ENCODE measurements around the gene KIF13A.
"Not testable (repeated sequence)": the region's sequence is repeated elsewhere in the genome, so short reads cannot be mapped to it uniquely, and the experiment has no call there.

Gene KIF13A

DNA sequence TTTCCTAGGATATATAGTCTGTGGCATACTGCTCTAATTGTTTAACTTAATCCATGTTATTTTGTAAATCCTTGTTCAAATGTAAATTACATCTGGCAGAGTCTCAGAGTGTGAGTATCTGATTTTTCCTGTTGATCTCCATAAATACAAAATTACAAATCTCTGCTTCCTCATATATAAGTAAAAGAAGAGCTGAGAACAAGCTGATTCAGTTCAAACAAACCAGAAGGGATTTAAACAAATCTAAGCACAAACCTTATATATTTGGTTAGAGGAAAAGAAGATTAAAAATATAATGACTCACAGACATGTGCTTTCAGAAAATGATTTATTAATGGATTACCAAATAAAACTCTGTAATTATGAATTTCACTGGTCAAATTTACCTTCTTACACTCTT lies 37.3 kb downstream of the KIF13A start:
- Histone ChIP-seq H2AFZ (ENCODE audit: low read length) (no peak overlapping the region), H3K9me2 (replicated peaks; ENCODE audit: insufficient read depth, low read length) (no peaks in the 10 kb centered on the region), H3K9ac (ENCODE audit: low read length) (no peak overlapping the region), H4K20me1 (ENCODE audit: insufficient read depth, low read length) (no peaks in the 10 kb centered on the region), H3K4me1 (ENCODE audit: low read length) (no peaks in the 10 kb centered on the region), H3F3A (ENCODE audit: insufficient read depth, low read length) (no peaks in the 10 kb centered on the region), H3K4me3 (ENCODE audit: low read length) (no peak overlapping the region), H3K79me2 (ENCODE audit: low read length) (no peaks in the 10 kb centered on the region), H3K27me3 (replicated peaks; ENCODE audit: insufficient read depth, low read length) (no peaks in the 10 kb centered on the region), H3K4me2 (ENCODE audit: low read depth, low read length) (no peak overlapping the region), H3K36me3 (replicated peaks; ENCODE audit: insufficient read depth, low read length) (no peaks in the 10 kb centered on the region), H3K9me3 (replicated peaks; ENCODE audit: insufficient read depth, low read length) (no peaks in the 10 kb centered on the region), H3K27ac (ENCODE audit: low read length) (no peak overlapping the region)
- TF ChIP-seq EZH2phosphoT487 (IDR thresholded peaks at IDR 0.05; ENCODE audit: low read length) (no peak), EZH2 (optimal IDR thresholded peaks at IDR 0.05; ENCODE audit: low read depth, low read length) (no peak)
- TF ChIP-seq, protein P1, sequence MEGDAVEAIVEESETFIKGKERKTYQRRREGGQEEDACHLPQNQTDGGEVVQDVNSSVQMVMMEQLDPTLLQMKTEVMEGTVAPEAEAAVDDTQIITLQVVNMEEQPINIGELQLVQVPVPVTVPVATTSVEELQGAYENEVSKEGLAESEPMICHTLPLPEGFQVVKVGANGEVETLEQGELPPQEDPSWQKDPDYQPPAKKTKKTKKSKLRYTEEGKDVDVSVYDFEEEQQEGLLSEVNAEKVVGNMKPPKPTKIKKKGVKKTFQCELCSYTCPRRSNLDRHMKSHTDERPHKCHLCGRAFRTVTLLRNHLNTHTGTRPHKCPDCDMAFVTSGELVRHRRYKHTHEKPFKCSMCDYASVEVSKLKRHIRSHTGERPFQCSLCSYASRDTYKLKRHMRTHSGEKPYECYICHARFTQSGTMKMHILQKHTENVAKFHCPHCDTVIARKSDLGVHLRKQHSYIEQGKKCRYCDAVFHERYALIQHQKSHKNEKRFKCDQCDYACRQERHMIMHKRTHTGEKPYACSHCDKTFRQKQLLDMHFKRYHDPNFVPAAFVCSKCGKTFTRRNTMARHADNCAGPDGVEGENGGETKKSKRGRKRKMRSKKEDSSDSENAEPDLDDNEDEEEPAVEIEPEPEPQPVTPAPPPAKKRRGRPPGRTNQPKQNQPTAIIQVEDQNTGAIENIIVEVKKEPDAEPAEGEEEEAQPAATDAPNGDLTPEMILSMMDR (IDR thresholded peaks at IDR 0.05; ENCODE audit: low read length) = no peak
- no peak for DNase-seq

DNA sequence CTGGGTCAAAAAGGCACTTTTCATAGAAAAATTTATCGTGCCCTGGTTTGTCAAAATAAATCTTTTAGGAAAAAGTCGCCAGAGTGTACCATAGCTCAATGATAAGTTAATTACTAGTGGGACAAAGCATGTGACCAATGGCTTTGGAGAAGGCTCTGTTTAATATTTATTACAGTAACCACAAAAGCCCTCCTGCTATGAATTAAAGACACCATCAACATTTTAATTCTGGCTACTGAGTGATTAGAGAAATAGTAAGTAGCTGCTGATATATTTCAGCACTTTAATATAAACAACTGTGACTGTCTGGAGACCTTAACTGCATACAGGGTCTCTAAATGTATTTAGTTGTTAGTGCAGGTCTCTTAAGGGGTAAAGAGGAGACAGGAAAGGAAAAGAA lies 38.3 kb downstream of the KIF13A start:
- no peaks in the 10 kb centered on the region for H3K4me1 ChIP-seq (ENCODE audit: low read length)
- no peak overlapping the region for H3K27ac ChIP-seq (ENCODE audit: low read length)
- no peaks in the 10 kb centered on the region for H3K9me2 ChIP-seq (replicated peaks; ENCODE audit: insufficient read depth, low read length)
- no peak overlapping the region for H2AFZ ChIP-seq (ENCODE audit: low read length)
- no peaks in the 10 kb centered on the region for H3K9me3 ChIP-seq (replicated peaks; ENCODE audit: insufficient read depth, low read length)
- H3F3A ChIP-seq (ENCODE audit: insufficient read depth, low read length) = no peaks in the 10 kb centered on the region
- H3K9ac ChIP-seq (ENCODE audit: low read length) = no peak overlapping the region
- no peaks in the 10 kb centered on the region for H4K20me1 ChIP-seq (ENCODE audit: insufficient read depth, low read length)
- H3K27me3 ChIP-seq (replicated peaks; ENCODE audit: insufficient read depth, low read length) = no peaks in the 10 kb centered on the region
- H3K79me2 ChIP-seq (ENCODE audit: low read length) = no peaks in the 10 kb centered on the region
- TF ChIP-seq EZH2phosphoT487 (IDR thresholded peaks at IDR 0.05; ENCODE audit: low read length) (no peak), EZH2 (optimal IDR thresholded peaks at IDR 0.05; ENCODE audit: low read depth, low read length) (no peak)
- TF ChIP-seq, protein P1 (IDR thresholded peaks at IDR 0.05; ENCODE audit: low read length) = no peak
- H3K36me3 ChIP-seq (replicated peaks; ENCODE audit: insufficient read depth, low read length) = no peaks in the 10 kb centered on the region
- H3K4me3 ChIP-seq (ENCODE audit: low read length) = no peak overlapping the region
- DNase-seq = no peak
- H3K4me2 ChIP-seq (ENCODE audit: low read depth, low read length) = no peak overlapping the region

DNA sequence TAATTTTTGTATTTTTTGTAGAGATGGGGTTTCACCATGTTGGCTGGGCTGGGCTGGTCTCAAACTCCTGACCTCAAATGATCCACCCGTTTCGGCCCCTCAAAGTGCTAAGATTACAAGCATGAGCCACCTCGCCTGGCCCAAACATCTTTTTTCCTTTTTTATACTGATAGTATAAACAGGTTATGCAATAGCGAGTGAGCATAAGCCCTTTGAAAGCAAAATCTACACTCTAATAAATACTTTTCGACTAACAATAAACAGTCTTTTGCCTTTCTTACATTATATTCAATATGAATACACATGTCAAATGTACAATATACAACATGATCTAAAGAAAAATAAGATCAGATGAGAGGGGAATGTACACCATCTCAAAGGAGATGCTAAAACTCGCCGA lies 38.7 kb downstream of the KIF13A start:
- H3K27me3 ChIP-seq (replicated peaks; ENCODE audit: insufficient read depth, low read length) = no peaks in the 10 kb centered on the region
- no peak overlapping the region for H2AFZ ChIP-seq (ENCODE audit: low read length)
- H3K9ac ChIP-seq (ENCODE audit: low read length) = no peak overlapping the region
- H3K27ac ChIP-seq (ENCODE audit: low read length) = no peak overlapping the region
- no peaks in the 10 kb centered on the region for H3K9me3 ChIP-seq (replicated peaks; ENCODE audit: insufficient read depth, low read length)
- H3K4me2 ChIP-seq (ENCODE audit: low read depth, low read length) = no peak overlapping the region
- TF ChIP-seq EZH2 (optimal IDR thresholded peaks at IDR 0.05; ENCODE audit: low read depth, low read length) (no peak), EZH2phosphoT487 (IDR thresholded peaks at IDR 0.05; ENCODE audit: low read length) (no peak)
- TF ChIP-seq, protein P1 (IDR thresholded peaks at IDR 0.05; ENCODE audit: low read length) = no peak
- H3K79me2 ChIP-seq (ENCODE audit: low read length) = no peaks in the 10 kb centered on the region
- no peaks in the 10 kb centered on the region for H3K36me3 ChIP-seq (replicated peaks; ENCODE audit: insufficient read depth, low read length)
- H3K9me2 ChIP-seq (replicated peaks; ENCODE audit: insufficient read depth, low read length) = no peaks in the 10 kb centered on the region
- H3F3A ChIP-seq (ENCODE audit: insufficient read depth, low read length) = no peaks in the 10 kb centered on the region
- H4K20me1 ChIP-seq (ENCODE audit: insufficient read depth, low read length) = no peaks in the 10 kb centered on the region
- H3K4me3 ChIP-seq (ENCODE audit: low read length) = no peak overlapping the region
- no peak for DNase-seq
- no peaks in the 10 kb centered on the region for H3K4me1 ChIP-seq (ENCODE audit: low read length)

DNA sequence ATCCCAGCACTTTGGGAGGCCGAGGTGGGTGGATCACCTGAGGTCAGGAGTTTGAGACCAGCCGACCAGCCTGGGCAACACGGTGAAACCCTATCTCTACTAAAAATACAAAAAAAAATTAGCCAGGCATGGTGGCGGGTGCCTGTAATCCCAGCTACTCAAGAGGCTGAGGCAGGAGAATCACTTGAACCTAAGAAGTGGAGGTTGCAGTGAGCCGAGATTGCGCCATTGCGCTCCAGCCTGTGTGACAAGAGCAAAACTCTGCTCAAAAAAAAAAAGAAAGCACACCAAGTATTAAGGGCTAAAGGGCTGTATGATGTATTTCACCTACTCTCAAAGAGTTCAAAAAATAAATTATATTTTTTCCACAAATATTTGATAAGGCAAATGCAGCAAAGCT lies 39.9 kb downstream of the KIF13A start:
- DNase-seq; H3K27me3 ChIP-seq (replicated peaks; ENCODE audit: insufficient read depth, low read length): not testable (repeated sequence)

More for the DNA sequence above, 39.9 kb downstream of the KIF13A start:
- H4K20me1 ChIP-seq (ENCODE audit: insufficient read depth, low read length); H3K4me1 ChIP-seq (ENCODE audit: low read length); H3K4me3 ChIP-seq (ENCODE audit: low read length); H3K9ac ChIP-seq (ENCODE audit: low read length); H3K9me3 ChIP-seq (replicated peaks; ENCODE audit: insufficient read depth, low read length); H3K4me2 ChIP-seq (ENCODE audit: low read depth, low read length); H3K36me3 ChIP-seq (replicated peaks; ENCODE audit: insufficient read depth, low read length); H2AFZ ChIP-seq (ENCODE audit: low read length); H3K9me2 ChIP-seq (replicated peaks; ENCODE audit: insufficient read depth, low read length); H3K79me2 ChIP-seq (ENCODE audit: low read length); H3F3A ChIP-seq (ENCODE audit: insufficient read depth, low read length); H3K27ac ChIP-seq (ENCODE audit: low read length): not testable (repeated sequence)

Measured in MM.1S (cell line).